ENCODE data around the gene CFAP74.

GRCh38 chr1:1893997-1894353 is 109.6 kb downstream of the CFAP74 start:
- no peak for TF ChIP-seq CTCF (IDR thresholded peaks at IDR 0.05)
- no peak for TF ChIP-seq POLR2A (IDR thresholded peaks at IDR 0.05)

Data from transverse colon (tissue), 3 donors.